ENCODE results near the gene C16orf95.
A peak's percentile ranks its signal among the peaks of the same experiment; 100 is the strongest.

Gene C16orf95

DNA sequence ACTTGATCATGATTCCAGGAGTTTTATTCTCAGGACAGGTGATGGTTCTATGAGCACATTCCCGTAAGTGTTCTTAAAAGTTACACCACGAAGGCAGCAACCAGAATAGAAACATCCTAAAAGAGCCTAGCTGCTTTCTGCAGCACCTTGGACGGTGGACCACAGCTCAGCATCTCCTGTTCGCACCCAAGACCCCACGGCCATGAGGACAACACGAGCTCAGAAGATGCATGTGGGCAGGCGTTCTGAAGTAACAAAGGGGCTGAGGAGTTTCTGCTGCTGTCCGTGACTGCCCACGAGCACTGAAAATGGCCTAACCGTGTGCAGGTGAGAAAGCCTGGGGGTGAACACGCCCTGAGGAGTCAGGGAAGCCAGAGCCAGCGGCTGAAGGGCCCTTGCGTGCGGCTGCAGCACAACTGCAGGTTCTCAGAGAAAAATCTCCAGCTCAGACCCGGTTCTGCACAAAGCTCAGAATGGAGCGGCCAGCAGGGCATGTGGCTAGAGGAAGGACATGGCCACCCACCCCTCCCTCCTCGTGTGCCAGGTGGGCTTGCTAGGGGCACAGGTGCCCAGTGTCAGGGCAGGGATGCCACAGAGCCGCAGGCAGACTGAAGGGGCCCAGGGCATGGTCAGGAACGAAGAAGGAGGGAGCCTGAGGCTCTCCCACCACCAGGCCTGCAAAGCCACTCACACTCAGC lies 10.8 kb upstream of the C16orf95 start:
- TF ChIP-seq CTCF (IDR thresholded peaks at IDR 0.05) (no peak), ZFX (IDR thresholded peaks at IDR 0.05; ENCODE audit: borderline replicate concordance) (no peak)

DNA sequence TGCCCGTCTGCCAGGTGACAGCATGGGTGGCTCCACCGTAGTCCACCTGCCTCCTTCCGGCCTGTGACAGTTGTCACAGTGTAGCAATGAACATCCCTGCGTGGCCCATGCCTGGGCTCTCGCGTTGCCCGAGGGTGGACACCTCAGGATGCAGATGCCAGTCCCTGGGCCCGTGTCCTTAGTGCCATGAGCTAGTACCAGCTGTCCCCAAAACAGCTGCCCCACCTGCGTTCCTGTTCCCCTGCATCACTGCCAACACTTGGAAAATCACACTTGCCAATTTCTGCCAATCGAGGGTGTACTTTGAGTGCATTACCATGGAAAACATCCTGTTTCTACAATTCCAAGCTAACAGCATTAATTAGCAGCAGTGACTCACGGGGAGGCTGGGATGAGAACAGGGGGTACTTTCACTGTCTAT lies 9.0 kb upstream of the C16orf95 start:
- no peak overlapping the region for H3K27ac ChIP-seq
- no peak for TF ChIP-seq CTCF (IDR thresholded peaks at IDR 0.05)
- no peak for TF ChIP-seq ZFX (IDR thresholded peaks at IDR 0.05; ENCODE audit: borderline replicate concordance)

More for the DNA sequence above, 10.8 kb upstream of the C16orf95 start:
- H3K27ac ChIP-seq = no peak overlapping the region

DNA sequence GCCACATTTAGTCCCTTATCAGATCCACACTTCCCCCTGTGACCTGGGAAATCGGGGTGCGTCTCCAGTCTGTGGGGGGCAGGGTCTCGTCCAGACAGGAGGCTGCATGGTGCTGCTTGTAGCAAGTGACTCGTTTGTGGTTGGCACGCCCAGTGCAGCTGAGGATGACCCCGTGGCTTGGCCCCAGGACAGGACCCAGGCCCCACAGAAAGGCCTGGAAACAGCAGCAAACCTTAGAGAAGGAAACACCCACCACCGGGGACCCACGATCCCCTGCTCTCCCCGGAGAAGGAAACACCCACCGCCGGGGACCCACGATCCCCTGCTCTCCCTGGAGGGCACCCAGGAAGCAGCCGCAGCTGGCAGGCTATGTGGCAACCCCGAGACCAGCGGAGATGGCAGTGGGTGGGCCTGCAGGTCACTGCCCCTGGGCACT lies 8.2 kb upstream of the C16orf95 start:
- TF ChIP-seq ZFX (IDR thresholded peaks at IDR 0.05; ENCODE audit: borderline replicate concordance) (no peak), CTCF (IDR thresholded peaks at IDR 0.05) (no peak)
- H3K27ac ChIP-seq = no peak overlapping the region

DNA sequence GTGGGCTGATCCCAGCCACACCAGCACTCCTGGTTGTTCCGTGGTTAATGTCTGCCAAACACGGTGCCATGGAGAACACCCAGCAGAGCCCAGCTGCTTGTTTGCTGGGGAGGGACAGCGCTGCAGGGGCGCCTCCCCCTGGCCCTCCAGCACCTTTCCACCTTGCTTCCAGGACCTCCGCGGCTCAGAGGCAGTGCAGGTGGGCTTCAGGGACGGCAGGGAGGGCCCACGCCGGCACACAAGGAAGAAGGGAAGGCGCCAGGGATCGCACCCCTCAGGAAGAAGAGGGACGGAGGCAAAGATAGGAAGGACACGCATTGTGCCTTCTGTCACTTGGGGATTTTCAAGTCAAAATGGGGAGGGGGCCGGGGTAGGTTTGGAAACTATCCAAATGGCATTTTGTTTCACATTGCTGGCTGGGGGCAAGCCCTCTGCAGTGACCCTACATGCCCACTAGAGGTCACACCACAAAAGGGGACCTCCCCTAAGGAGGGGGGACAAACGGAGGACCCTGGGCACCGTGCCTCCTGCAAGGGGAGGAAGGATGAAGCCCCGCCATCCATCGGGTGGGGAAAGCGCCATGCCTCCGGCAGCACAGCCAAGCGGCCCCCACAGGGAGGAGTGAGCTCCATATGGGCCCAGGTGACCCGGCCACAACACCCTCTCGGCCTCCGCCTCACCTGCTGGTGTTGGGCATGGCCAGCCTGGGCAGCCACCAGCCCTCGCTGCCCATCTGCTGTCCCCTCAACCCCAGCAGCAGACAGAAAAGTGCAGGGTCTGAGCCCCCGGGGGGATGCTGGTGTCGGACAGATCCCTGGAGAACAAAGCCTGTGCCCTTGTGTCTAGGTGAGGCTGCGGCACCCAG lies 7.5 kb upstream of the C16orf95 start:
- TF ChIP-seq CTCF (IDR thresholded peaks at IDR 0.05) (peak; percentile 85), ZFX (IDR thresholded peaks at IDR 0.05; ENCODE audit: borderline replicate concordance) (no peak)
- no peak overlapping the region for H3K27ac ChIP-seq

DNA sequence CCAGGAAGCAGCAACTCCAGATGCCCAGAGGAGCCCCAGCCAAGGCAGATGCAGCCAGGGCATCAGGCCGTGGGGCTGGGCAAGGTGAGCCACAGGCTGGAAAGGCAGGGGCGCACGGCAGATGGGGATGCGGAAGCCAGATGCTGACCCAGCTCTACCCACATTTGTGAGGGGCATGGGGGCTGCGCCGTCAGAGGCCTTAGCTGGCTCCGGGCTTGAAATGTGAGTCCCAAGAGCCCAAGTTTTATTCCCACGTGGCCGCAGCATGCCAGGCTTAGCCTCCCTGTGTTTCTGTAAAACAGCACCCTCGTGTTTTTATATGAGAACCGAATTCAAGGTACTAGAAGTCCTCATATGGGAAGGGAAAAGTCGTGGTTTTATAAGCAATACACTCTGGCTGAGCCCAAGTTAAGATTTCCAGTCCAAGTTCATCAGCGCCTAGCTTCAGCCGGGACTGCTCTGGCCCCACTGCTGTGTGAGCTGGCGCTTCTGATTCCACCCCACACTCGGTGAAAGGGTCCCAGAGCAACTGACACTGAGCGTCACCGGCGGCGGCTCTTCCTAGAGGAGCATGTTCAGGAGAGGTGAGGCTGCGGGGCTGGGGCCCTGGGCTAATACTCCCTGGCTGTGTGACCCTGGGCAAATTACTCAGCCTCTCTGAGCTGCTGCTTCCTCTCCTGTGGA lies 6.7 kb upstream of the C16orf95 start:
- no peak overlapping the region for H3K27ac ChIP-seq
- TF ChIP-seq CTCF (IDR thresholded peaks at IDR 0.05) (no peak), ZFX (IDR thresholded peaks at IDR 0.05; ENCODE audit: borderline replicate concordance) (no peak)

DNA sequence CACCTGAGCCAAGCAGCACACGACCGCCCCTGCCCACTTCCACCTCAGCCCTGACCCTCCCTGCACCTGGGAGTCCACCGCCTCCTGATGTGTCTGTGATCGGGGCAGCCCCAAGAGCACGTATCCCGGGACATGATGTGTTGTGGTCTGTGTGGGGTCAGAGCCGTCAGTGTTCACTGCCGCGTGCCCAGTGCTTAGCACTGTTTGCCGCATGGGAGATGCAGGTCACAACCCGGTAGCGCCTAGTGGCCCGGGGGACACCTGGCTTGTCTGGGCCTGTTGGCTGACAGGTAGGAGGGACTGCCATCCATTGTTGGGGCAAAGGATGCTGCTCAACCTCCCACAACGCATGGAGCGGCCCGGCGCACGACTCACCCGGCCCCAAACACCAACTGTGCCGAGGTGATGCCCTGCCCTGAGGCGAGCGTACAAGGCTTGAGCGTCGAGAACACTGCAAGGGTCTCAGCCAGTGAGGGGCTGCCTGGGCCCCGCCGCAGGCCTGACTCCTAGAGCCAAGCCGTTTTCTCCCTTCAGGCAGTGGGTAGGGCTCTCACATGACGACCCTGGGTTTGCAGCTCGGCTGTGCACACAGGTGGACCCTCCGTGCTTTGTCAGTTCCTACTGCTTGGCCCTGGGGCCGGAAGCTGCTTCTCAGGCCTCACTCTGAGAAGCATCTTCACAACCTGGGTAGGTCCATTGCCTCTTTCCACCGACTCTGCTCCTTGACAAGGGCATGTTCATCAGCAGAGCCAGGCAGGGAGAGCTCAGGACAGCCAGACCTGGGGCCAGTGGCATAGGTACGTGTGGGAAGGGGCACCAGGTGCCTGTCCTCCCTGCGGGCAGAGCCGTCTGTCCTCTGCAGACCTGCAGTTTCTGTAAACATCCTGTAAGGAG lies 5.9 kb upstream of the C16orf95 start:
- TF ChIP-seq CTCF (IDR thresholded peaks at IDR 0.05) = no peak
- TF ChIP-seq ZFX (IDR thresholded peaks at IDR 0.05; ENCODE audit: borderline replicate concordance) = no peak
- no peak overlapping the region for H3K27ac ChIP-seq
